ENCODE results near the gene RNF215. TPM values are rescaled to one million over a fixed set of nuclear protein-coding genes. Genes with fewer than 3 reads are reported as not detected.

RNF215 gene
- total RNA-seq, 4 donors from 2014 or later, result 2.1 to 13.8 (median 9.0) TPM

- no peak for TF ChIP-seq CTCF (IDR thresholded peaks at IDR 0.05; ENCODE audit: low read depth)
Measured at GRCh38 chr22:30338802-30339201, 48.4 kb downstream of the RNF215 start.

GRCh38 chr22:30337461-30337778 is 49.8 kb downstream of the RNF215 start:
- no peak for TF ChIP-seq CTCF (IDR thresholded peaks at IDR 0.05; ENCODE audit: low read depth)

GRCh38 chr22:30336752-30337460 is 50.3 kb downstream of the RNF215 start:
- TF ChIP-seq CTCF (IDR thresholded peaks at IDR 0.05; ENCODE audit: low read depth), result no peak

GRCh38 chr22:30335236-30335635 is 52.0 kb downstream of the RNF215 start:
- no peak for TF ChIP-seq CTCF (IDR thresholded peaks at IDR 0.05; ENCODE audit: low read depth)

DNA sequence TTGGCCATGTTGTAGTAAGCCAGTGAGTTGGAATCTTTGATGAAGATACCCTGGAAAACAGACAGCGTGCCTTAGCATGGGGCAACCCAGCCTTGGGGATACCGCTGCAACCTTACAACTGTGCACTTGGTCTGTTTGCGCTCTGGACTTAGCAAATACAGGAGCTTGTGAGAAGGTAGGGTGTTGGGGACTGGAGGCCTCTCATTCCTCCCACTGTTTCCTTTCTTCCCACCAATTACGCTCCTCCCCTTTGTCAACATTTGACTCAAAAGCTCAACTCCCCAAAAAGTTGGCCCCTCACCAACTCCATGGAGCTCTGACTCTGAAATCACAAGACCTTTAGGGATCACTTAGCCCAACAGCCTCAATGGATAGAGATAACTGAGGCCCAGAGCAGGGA is 52.6 kb downstream of the RNF215 start:
- no peak for TF ChIP-seq CTCF (IDR thresholded peaks at IDR 0.05; ENCODE audit: low read depth)

- TF ChIP-seq CTCF (IDR thresholded peaks at IDR 0.05; ENCODE audit: low read depth), result no peak
Measured at GRCh38 chr22:30333707-30334087, 53.5 kb downstream of the RNF215 start.

DNA sequence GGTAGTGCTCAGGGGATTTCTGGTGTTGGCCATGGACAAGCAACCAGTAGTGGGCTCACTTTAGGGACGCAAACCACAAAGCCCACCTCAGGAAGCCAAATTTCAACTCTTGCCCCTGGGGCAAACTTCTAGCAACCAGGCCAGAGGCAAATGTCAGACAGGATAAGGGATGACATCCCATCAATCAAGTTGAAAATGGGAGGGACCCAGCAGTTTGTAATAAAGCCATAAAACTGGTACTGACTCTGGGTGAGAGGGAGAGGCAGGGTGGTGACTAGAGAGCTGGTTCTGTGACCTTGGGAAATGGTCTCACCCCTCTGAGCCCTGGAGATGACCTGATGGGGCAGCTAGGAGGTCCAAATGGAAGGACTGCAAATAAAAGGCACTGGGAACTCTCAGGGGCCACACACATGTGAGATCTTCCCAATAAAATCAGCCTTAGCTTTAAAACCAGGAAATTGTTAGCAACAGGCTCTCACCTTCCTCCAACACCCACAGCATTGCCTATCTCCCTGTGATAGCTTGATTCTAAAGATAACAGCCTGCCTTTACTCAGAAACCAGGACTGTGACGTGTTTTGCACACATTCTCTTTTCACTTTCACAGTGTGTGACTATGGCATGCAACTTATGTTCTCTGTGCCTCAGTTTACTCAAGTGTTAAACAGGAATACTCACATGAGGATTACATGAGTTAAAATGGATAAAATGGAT is 54.1 kb downstream of the RNF215 start:
- TF ChIP-seq CTCF (IDR thresholded peaks at IDR 0.05; ENCODE audit: low read depth), result no peak
